Transverse colon (tissue), 4 donors: ENCODE results near the gene SRSF9.
"Not testable (repeated sequence)": the region's sequence is repeated elsewhere in the genome, so short reads cannot be mapped to it uniquely, and the experiment has no call there.

Experiments
- EP300 ChIP-seq: sonication (generic); formaldehyde crosslinking; IDR thresholded peaks from one replicate; pipeline ENCODE4 v1.6.1; 2017; ENCODE audit warnings: antibody characterized with exemption, low read depth
- POLR2A ChIP-seq: fragments of 450-650 bp; IDR thresholded peaks from one replicate; pipeline ENCODE4 v1.6.1; 2016; ENCODE audit warnings: antibody characterized with exemption, mild to moderate bottlenecking, moderate library complexity
- POLR2AphosphoS5 ChIP-seq, 3 donors: sonication (generic); formaldehyde crosslinking; IDR thresholded peaks; one replicate each; pipeline ENCODE4 v1.6.1; 2016; ENCODE audit warnings: antibody characterized with exemption in 3 of 3
- TF ChIP-seq, protein P1 (sequence below), 5 experiments: fragments of 200-600 bp in 3 of 5; fragments of 450-650 bp in 2 of 5; sonication (generic) in 3 of 5; IDR thresholded peaks; 1 replicate in 2 of 5; 2 replicates in 3 of 5; pipeline ENCODE4 v1.5.1; 2016 to 2017; ENCODE audit warnings: antibody characterized with exemption in 5 of 5, inconsistent platforms in 3 of 5, mild to moderate bottlenecking in 2 of 5, moderate library complexity in 1 of 5

GRCh38 chr12:120487552-120487951 is 18.0 kb upstream of the SRSF9 start:
- TF ChIP-seq POLR2AphosphoS5 (IDR thresholded peaks at IDR 0.05); POLR2A; EP300: not testable (repeated sequence)
- TF ChIP-seq, protein P1, sequence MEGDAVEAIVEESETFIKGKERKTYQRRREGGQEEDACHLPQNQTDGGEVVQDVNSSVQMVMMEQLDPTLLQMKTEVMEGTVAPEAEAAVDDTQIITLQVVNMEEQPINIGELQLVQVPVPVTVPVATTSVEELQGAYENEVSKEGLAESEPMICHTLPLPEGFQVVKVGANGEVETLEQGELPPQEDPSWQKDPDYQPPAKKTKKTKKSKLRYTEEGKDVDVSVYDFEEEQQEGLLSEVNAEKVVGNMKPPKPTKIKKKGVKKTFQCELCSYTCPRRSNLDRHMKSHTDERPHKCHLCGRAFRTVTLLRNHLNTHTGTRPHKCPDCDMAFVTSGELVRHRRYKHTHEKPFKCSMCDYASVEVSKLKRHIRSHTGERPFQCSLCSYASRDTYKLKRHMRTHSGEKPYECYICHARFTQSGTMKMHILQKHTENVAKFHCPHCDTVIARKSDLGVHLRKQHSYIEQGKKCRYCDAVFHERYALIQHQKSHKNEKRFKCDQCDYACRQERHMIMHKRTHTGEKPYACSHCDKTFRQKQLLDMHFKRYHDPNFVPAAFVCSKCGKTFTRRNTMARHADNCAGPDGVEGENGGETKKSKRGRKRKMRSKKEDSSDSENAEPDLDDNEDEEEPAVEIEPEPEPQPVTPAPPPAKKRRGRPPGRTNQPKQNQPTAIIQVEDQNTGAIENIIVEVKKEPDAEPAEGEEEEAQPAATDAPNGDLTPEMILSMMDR (IDR thresholded peaks at IDR 0.05): not testable (repeated sequence)
